Measurements from ENCODE around the gene MNT.

DNA sequence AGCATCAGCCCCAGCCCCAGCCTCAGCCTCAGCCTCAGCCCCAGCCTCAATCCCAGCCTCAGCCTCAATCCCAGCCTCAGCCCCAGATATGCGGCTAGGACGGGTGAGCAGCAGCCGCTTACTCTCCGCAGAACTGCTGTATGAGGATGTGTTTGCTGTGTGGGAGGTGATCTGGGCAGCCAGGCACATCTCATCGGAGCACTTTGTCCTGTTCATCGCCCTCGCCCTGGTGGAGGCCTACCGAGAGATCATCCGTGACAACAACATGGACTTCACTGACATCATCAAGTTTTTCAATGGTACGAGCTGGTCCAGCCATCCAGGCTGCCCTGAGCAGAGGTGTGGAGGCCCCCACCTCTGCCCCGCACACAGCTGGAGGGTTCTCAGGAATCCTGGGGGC is 22.0 kb downstream of the MNT start:
- TF ChIP-seq GATA2 (IDR thresholded peaks at IDR 0.05; ENCODE audit: low read depth, low read length) (no peak), GATA3 (IDR thresholded peaks at IDR 0.05; ENCODE audit: low read depth, low read length) (no peak)

All from SH-SY5Y (cell line).